GM15510 (cell line): ENCODE data around the gene PHAX.

ENCODE experiments used
- POLR2A ChIP-seq: IDR thresholded peaks from 3 replicates; pipeline ENCODE4 v1.6.1; 2011; ENCODE audit warnings: borderline replicate concordance; ENCODE audit not compliant: insufficient read length; ENCODE audit errors: extremely low read depth

The PHAX gene

GRCh38 chr5:126640866-126641265 lies 40.1 kb downstream of the PHAX start:
- TF ChIP-seq POLR2A: no peak

GRCh38 chr5:126641387-126641786 lies 40.6 kb downstream of the PHAX start:
- TF ChIP-seq POLR2A: no peak

- TF ChIP-seq POLR2A: no peak
These were observed 44.4 kb downstream of the PHAX start for GRCh38 chr5:126645132-126645531.

- TF ChIP-seq POLR2A: no peak
These were observed 46.3 kb downstream of the PHAX start for GRCh38 chr5:126647071-126647470.

GRCh38 chr5:126648471-126648870 lies 47.7 kb downstream of the PHAX start:
- TF ChIP-seq POLR2A: no peak

- TF ChIP-seq POLR2A: no peak
These were observed 49.7 kb downstream of the PHAX start for GRCh38 chr5:126650463-126650862.

- TF ChIP-seq POLR2A: no peak
These were observed 50.3 kb downstream of the PHAX start for GRCh38 chr5:126651013-126651577.

GRCh38 chr5:126656401-126657007 lies 55.8 kb downstream of the PHAX start:
- no peak for TF ChIP-seq POLR2A

GRCh38 chr5:126658561-126658960 lies 57.8 kb downstream of the PHAX start:
- no peak for TF ChIP-seq POLR2A

GRCh38 chr5:126659805-126660482 lies 59.2 kb downstream of the PHAX start:
- TF ChIP-seq POLR2A: no peak

GRCh38 chr5:126664586-126664985 lies 63.8 kb downstream of the PHAX start:
- TF ChIP-seq POLR2A: no peak

GRCh38 chr5:126673477-126673876 lies 72.7 kb downstream of the PHAX start:
- TF ChIP-seq POLR2A: no peak

- no peak for TF ChIP-seq POLR2A
These were observed 73.4 kb downstream of the PHAX start for GRCh38 chr5:126674145-126674544.

GRCh38 chr5:126675338-126675737 lies 74.6 kb downstream of the PHAX start:
- TF ChIP-seq POLR2A: no peak

- TF ChIP-seq POLR2A: no peak
These were observed 75.5 kb downstream of the PHAX start for GRCh38 chr5:126676195-126676624.
